ENCODE results near the gene TMEM38B.
"Not testable (repeated sequence)": the region's sequence is repeated elsewhere in the genome, so short reads cannot be mapped to it uniquely, and the experiment has no call there.

The TMEM38B gene

GRCh38 chr9:105725370-105725769 lies 31.0 kb downstream of the TMEM38B start:
- DNase-seq: no peak

- not testable (repeated sequence) for DNase-seq
These were observed 33.9 kb downstream of the TMEM38B start for GRCh38 chr9:105728230-105728629.

- not testable (repeated sequence) for DNase-seq
These were observed 37.1 kb downstream of the TMEM38B start for GRCh38 chr9:105731420-105731819.

- no peak for DNase-seq
These were observed 41.0 kb downstream of the TMEM38B start for GRCh38 chr9:105735366-105735765.

GRCh38 chr9:105737205-105737604 lies 42.9 kb downstream of the TMEM38B start:
- DNase-seq: no peak

GRCh38 chr9:105742088-105742487 lies 47.7 kb downstream of the TMEM38B start:
- no peak for DNase-seq

GRCh38 chr9:105747325-105747724 lies 53.0 kb downstream of the TMEM38B start:
- DNase-seq: not testable (repeated sequence)

GRCh38 chr9:105751761-105752160 lies 57.4 kb downstream of the TMEM38B start:
- DNase-seq: no peak

GRCh38 chr9:105757496-105758251 lies 63.3 kb downstream of the TMEM38B start:
- DNase-seq: no peak

- DNase-seq: no peak
These were observed 65.7 kb downstream of the TMEM38B start for GRCh38 chr9:105760053-105760452.

GRCh38 chr9:105782561-105783494 lies 88.5 kb downstream of the TMEM38B start:
- not testable (repeated sequence) for DNase-seq

GRCh38 chr9:105783495-105783872 lies 89.1 kb downstream of the TMEM38B start:
- not testable (repeated sequence) for DNase-seq

- DNase-seq: not testable (repeated sequence)
These were observed 92.5 kb downstream of the TMEM38B start for GRCh38 chr9:105786796-105787195.

- DNase-seq: no peak
These were observed 121.9 kb downstream of the TMEM38B start for GRCh38 chr9:105816202-105816744.

GRCh38 chr9:105816981-105817380 lies 122.6 kb downstream of the TMEM38B start:
- DNase-seq: no peak

GRCh38 chr9:105818903-105819302 lies 124.6 kb downstream of the TMEM38B start:
- no peak for DNase-seq

- no peak for DNase-seq
These were observed 128.5 kb downstream of the TMEM38B start for GRCh38 chr9:105822814-105823213.
